ENCODE results near the gene WFDC12.

Gene WFDC12

GRCh38 chr20:45114465-45115385 lies 9.5 kb downstream of the WFDC12 start, which contains the start of gene WFDC5:
Gene WFDC5 (minus strand): TSS chr20:45115174. CDS start chr20:45115083, 91 bp downstream.
- no peak for DNase-seq

DNA sequence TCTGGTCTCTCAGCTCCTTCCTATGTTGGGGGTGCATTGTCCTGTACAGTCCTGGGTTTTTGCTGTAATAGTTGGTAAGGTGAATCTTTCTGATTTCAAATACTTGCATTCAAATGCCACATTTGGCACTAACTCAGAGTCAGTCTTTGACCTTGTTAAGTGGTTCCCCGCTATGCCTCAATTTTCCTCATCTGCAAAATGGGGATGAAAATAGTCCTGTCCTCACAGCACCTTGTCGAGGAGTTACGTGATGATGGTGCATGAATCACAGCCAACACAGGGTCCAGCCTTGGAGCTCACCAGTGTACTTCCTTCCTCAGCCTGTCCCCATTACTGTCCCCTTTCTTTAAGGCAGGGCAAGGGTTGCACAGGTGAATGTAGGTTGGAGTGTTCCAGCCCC lies 10.4 kb downstream of the WFDC12 start:
- DNase-seq = no peak

- DNase-seq = no peak
Observed at GRCh38 chr20:45112754-45113153, 11.5 kb downstream of the WFDC12 start.

DNA sequence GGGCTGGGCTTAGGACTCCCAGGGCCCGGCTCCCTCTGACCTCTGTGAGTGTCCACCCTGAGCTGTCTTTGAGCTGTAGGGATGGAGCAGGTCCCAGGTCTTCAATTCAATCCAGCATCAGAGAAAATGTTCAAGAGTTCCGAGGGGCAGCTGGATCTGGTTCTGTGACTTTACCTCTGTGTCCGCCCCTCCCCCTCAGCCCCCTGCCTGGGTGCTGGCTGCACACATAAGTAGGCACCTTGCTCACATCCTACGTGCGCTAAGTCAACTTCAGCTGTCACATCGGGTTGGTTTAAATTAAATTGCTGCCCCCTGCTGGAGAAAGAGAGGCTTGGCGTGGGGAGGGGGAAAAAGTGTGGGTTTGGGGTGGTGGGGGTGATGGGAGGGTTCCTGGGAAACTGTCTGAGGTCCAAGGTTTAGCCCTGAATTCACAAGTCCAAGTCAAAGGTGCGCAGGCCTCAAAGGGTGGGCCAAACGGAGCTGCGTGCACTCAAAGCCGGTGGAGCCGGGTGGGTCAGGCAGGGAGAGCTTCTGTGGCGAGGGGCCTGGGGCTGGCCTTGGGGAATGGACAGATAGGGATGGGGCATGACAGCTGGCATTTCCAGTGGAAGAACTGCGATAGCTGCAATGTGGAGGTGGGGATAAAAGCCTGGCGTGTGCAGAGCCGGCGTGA lies 12.3 kb downstream of the WFDC12 start:
- DNase-seq = no peak

DNA sequence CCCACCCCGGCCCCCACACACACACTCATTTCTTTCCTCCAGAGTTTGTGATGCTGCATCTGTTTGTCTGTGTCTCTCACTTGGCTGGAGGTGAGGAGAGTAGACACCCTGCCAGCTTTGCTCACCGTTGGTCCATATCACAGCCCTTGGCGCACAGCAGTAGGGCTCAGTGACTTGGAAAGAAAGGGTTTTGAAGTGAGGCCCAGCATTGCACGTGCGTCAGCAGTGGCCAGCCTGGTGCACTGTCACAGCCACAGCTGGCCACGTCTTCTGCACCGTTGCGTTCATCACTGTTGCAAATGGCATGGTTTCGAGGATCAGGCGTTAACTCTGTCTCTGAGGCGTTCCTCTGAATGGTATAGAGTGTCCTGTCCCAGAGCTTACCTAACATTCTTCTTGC lies 13.0 kb downstream of the WFDC12 start:
- no peak for DNase-seq

DNA sequence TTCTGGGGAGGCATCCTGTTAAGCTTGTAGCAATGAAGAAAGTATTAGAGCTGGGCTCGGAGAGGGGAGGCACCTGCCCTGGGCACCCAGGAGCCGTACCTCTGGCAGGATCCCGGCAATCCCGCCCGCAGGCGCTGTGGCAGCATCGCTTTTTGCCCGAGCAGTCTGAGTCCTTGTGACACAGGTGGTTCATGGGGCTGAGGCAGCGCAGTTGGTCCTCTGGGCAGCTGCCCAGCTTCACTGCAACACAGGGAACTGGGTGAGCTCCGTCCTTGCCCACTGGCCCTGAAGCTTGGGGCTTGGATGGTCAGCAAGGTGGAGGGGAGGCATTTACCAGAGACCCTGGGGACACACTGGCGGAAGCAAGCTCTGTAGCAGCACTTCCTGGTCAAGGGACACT lies 14.0 kb downstream of the WFDC12 start:
- DNase-seq = no peak

DNA sequence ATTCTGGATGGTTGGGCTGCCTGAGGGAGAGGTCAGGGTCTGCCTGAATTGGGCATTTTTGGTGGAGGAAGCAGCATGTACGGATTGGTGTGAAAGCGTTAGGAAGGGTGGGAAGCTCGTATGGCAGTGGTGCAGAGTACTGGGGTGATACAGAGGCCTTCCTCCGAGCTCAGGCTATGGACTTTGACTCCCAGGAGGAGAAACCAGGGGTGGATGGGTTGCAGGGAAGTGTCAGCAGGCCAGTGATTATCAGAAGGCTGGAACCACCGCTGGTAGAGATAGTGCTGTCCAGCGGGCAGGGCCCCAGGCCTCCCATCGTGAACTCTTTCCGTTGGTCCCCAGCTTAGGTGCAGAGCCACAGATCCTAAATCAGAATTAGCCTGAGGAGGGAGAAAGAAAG lies 14.6 kb downstream of the WFDC12 start:
- no peak for DNase-seq

DNA sequence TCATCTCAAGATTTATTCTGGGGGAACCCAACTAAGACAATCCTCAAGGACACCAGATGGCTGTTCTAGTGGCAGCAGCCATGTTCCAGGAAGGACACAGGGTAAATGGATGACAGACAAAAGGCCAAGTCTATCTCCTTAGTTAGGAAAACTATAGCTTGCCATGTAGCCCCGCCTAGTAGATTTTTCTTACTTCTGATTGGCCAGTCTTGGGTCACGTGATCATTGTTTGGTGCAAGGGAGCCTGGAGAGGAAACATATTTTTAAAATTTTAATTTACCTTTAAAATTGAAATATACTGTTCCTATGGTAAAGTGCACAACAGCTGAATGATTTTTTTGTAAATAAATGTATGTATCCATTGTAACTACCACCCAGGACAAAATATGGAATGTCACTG lies 18.9 kb downstream of the WFDC12 start:
- DNase-seq = no peak

DNA sequence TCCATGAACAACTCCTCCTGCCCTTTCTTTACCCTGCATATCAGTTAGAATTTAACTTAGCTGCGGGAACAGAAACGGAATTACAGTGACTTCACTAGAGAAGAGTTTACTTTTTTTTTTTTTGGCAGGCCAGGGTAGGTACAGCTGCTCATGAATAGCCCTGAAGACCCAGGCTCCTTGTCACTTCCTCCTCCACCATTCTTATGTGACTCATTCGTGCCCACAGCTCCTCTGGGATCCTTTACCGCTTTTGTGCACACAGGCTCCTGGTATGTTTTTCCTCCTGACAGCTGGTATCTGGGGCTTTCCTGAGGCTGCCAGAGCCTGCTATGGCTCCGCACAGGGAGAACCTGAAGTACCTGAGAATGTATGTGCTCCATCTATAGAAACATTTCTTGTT lies 19.5 kb downstream of the WFDC12 start:
- no peak for DNase-seq

- no peak for DNase-seq
Observed at GRCh38 chr20:45103072-45103471, 21.2 kb downstream of the WFDC12 start.

- DNase-seq = no peak
Observed at GRCh38 chr20:45101333-45101850, 22.9 kb downstream of the WFDC12 start.

DNA sequence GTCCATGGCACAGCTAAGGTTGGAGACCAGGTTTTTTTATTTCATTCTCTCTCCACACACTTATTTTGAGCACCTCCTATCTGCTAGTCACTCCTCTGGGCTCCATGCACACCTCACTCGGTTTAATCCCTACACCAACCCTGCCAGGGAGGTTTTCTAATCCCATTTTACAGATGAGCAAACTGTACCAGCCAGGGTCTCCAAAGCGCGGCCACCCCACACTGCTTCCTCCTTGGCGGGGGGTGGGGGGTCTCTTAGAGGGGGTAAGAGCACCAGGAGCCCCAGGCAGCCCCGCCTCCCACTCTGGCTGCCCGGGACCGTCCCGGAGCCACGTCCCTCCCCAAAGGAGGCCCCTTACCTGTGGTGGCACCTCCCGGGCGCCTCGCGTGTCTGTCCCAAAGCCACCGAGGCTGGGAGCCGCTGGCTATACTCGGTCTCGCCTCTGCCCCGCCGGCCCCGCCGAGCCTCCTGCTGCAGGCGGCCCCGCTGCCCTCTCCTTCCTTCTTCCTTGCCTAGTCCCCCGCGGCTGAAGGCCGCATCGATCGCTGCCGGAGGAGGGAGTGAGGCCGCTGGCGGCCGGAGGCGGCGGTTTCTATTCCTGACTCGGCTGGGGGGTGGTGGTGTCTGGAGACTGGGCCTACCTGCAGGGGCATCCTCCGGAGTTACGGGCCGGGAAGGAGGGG lies 23.6 kb downstream of the WFDC12 start, which contains the start of gene KCNS1:
Gene KCNS1, minus strand, starts transcription at position 565 of the 683 bp plus-strand sequence. CDS start 1,891 bp downstream, outside the sequence.
- DNase-seq = no peak

- no peak for DNase-seq
Observed at GRCh38 chr20:45098103-45098773, 26.0 kb downstream of the WFDC12 start.

DNA sequence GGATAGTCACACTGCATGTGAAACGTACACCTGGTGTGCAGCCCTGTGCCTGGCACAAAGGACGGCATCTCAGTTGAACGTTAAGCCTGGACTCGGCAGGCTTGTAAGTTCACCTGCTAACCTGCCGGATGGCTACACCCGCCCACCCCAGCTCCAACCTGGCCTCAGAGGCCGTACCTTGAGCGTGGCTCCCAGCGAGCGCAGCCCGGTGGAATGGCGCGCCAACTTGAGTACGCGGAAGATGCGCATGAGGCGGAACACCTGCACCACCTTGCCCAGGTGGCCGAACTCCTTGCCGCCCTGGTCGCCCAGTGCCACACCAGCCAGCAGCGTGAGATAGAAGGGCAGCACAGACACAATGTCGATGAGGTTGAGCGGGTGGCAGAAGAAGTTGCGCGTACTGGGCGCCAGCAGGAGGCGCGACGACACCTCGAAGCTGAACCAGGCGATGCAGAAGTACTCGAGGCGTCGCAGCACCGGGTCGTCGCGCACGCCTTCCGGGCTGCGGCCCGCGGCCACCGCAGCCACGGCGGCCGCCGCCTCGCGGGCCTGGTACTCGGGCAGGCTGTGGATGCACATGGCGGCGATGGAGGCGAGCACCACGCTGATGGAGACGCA lies 26.7 kb downstream of the WFDC12 start:
- peak in 1 of 4 experiments; percentile 8 for DNase-seq

DNA sequence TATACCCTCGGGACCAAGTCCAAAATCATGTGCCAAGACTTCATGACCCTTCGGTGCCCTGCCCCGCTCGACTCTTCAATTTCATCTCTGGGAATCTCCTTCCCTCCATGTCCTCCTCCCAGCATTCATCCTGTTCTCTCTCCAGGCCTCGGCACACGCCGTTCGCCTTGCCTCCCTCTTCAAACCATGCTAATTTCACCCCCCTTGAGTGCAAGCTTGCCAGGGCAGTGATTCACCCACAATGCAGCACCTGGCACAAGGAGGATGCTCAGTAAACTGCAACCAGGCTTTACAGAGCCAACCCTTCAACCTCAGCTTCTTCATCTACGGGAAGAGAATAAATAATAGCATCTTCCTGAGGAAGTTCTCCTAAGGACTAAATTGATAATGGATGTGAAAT lies 27.5 kb downstream of the WFDC12 start:
- no peak for DNase-seq

- DNase-seq = peak; percentile 18 to 35 (median 27)
Observed at GRCh38 chr20:45095805-45096238, 28.4 kb downstream of the WFDC12 start.

- no peak for DNase-seq
Observed at GRCh38 chr20:45094864-45095574, 29.2 kb downstream of the WFDC12 start.

- no peak for DNase-seq
Observed at GRCh38 chr20:45094201-45094600, 30.1 kb downstream of the WFDC12 start.

GRCh38 chr20:45092898-45093297 lies 31.4 kb downstream of the WFDC12 start:
- DNase-seq = no peak

DNA sequence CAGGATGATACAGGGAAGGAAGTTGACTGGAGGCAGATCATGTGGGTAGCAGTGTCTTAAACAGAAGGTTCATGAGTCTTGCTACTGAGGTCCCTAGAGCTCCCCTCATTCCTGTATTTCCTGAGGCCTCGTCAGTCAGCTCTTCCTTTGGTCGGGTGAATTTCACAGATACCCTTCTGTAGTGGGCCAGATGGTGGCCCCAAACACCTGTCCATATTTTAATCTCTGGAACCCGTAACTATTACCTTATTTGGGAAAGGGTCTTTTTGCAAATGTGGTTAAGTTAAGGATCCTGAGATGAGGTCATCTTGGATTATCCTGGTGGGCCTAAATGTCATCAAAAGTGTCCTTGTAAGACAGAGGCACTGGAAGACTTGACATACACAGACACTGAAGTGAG lies 32.9 kb downstream of the WFDC12 start:
- DNase-seq = no peak

DNA sequence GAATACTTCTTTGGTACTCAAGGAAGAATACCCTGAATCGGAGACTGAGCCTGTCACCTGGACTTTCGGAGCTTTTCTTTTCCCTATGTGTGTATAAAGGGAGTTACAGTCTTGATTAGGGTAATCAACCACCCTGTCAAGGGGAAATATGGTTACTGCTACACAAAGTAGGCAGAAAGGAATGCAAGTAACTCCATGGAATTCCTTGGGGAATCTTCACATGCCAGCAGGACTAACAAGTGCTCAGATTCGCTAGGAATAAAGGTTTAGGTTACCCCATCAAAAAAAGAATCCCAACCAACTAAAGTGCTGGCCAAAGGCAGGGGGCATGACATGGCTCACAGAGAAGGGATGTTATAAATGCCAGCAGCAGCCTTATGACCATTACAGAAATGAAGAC lies 33.8 kb downstream of the WFDC12 start:
- no peak for DNase-seq
